ENCODE results near the gene CNTNAP5.

DNA sequence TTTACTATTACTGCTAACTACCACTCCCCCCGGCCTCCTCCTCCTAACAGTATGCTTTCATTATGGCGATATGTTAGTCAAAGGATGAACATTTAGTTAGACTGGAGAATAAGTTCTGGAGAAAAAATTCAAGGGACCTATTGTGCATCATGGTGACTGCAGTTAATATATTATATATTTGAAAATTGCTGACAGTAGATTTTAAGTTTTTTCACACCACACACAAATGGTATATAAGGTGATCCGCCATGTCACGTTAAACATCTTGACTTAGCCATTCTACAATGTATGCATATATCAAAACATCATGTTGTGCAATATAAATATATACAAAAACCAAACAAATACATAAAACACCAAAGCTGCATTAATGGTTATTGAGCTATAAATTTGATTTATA, 873.7 kb downstream of the CNTNAP5 start:
- TF ChIP-seq EP300 (IDR thresholded peaks at IDR 0.05) (no peak), POLR2A (IDR thresholded peaks at IDR 0.05) (no peak)
